WTC11 (cell line): ENCODE results near the gene PTPRK.

Experiments used
- ATF2 ChIP-seq: sonication (generic); formaldehyde crosslinking; IDR thresholded peaks from 2 replicates; pipeline ENCODE4 v1.8.1; 2022; ENCODE audit warnings: low read depth, missing genetic modification reagents, borderline replicate concordance
- CREM ChIP-seq: sonication (generic); formaldehyde crosslinking; IDR thresholded peaks from 2 replicates; pipeline ENCODE4 v1.8.1; 2022; ENCODE audit warnings: mild to moderate bottlenecking, missing genetic modification reagents, moderate library complexity
- ZNF232 ChIP-seq: sonication (generic); formaldehyde crosslinking; IDR thresholded peaks from 2 replicates; pipeline ENCODE4 v1.8.0; 2022; ENCODE audit warnings: mild to moderate bottlenecking, missing genetic modification reagents
- ZNF281 ChIP-seq: sonication (generic); formaldehyde crosslinking; IDR thresholded peaks from 2 replicates; pipeline ENCODE4 v1.8.0; 2023; ENCODE audit warnings: mild to moderate bottlenecking, missing genetic modification reagents
- ZNF671 ChIP-seq: fragments of 250-450 bp; sonication (Bioruptor Pico); IDR thresholded peaks from 2 replicates; pipeline ENCODE4 v1.8.0; 2021; ENCODE audit warnings: mild to moderate bottlenecking
- TF ChIP-seq, protein P1 (sequence below): fragments of 200-600 bp; IDR thresholded peaks from 2 replicates; pipeline ENCODE4 v1.8.0; 2022; ENCODE audit warnings: antibody characterized with exemption
- TF ChIP-seq, protein P2 (sequence below): sonication (generic); formaldehyde crosslinking; conservative IDR thresholded peaks from 2 replicates; pipeline ENCODE4 v1.8.1; 2022; ENCODE audit warnings: mild to moderate bottlenecking, missing genetic modification reagents

GRCh38 chr6:128452713-128453112, 67.7 kb downstream of the PTPRK start:
- TF ChIP-seq ZNF281 (CRISPR knock-in tag), result no peak
- no peak for TF ChIP-seq CREM
- TF ChIP-seq, protein P1, sequence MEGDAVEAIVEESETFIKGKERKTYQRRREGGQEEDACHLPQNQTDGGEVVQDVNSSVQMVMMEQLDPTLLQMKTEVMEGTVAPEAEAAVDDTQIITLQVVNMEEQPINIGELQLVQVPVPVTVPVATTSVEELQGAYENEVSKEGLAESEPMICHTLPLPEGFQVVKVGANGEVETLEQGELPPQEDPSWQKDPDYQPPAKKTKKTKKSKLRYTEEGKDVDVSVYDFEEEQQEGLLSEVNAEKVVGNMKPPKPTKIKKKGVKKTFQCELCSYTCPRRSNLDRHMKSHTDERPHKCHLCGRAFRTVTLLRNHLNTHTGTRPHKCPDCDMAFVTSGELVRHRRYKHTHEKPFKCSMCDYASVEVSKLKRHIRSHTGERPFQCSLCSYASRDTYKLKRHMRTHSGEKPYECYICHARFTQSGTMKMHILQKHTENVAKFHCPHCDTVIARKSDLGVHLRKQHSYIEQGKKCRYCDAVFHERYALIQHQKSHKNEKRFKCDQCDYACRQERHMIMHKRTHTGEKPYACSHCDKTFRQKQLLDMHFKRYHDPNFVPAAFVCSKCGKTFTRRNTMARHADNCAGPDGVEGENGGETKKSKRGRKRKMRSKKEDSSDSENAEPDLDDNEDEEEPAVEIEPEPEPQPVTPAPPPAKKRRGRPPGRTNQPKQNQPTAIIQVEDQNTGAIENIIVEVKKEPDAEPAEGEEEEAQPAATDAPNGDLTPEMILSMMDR, result no peak
- no peak for TF ChIP-seq ZNF232 (CRISPR knock-in tag)
- TF ChIP-seq ATF2, result no peak
- no peak for TF ChIP-seq ZNF671 (CRISPR knock-in tag)
- TF ChIP-seq, protein P2, sequence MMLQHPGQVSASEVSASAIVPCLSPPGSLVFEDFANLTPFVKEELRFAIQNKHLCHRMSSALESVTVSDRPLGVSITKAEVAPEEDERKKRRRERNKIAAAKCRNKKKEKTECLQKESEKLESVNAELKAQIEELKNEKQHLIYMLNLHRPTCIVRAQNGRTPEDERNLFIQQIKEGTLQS (CRISPR knock-in tag), result no peak
